ENCODE measurements around the gene PRUNE2.

- no peak for TF ChIP-seq POLR2A (IDR thresholded peaks at IDR 0.05)
- TF ChIP-seq CTCF (IDR thresholded peaks at IDR 0.05): no peak
These were observed 10.3 kb upstream of the PRUNE2 start for GRCh38 chr9:76916231-76916630.

Data from adrenal gland (tissue), 5 donors.